K562 (cell line): ENCODE measurements around the gene FAM186B. TPM values are rescaled to one million over a fixed set of nuclear protein-coding genes. Genes with fewer than 3 reads are reported as not detected.

Source experiments
- ARHGAP35 ChIP-seq: fragments of 450-650 bp; IDR thresholded peaks from 2 replicates; pipeline ENCODE4 v1.6.1; 2018; ENCODE audit not compliant: partially characterized antibody
- ARID2 ChIP-seq: fragments of 450-650 bp; IDR thresholded peaks from 2 replicates; pipeline ENCODE4 v1.6.1; 2017; ENCODE audit warnings: antibody characterized with exemption, mild to moderate bottlenecking
- CHD4 ChIP-seq: fragments of 200-600 bp; sonication (generic); IDR thresholded peaks from 3 replicates; pipeline ENCODE4 v1.6.1; 2012; ENCODE audit warnings: low read depth, mild to moderate bottlenecking, mixed read lengths, low read length, inconsistent platforms; ENCODE audit not compliant: insufficient read depth, insufficient replicate concordance, poor library complexity, severe bottlenecking
- GATAD2B ChIP-seq: fragments of 450-650 bp; IDR thresholded peaks from 2 replicates; pipeline ENCODE4 v1.6.1; 2017; ENCODE audit warnings: mild to moderate bottlenecking, borderline replicate concordance
- GMEB1 ChIP-seq: fragments of 250-450 bp; sonication (Bioruptor Pico); IDR thresholded peaks from 2 replicates; pipeline ENCODE4 v1.4.0; 2020; ENCODE audit warnings: mild to moderate bottlenecking
- GTF2E2 ChIP-seq: fragments of 200-800 bp; sonication (Bioruptor generic); IDR thresholded peaks from 2 replicates; pipeline ENCODE4 v1.6.1; 2016; ENCODE audit warnings: missing genetic modification characterization, missing compliant biosample characterization
- KDM4B ChIP-seq, 2 experiments: fragments of 450-650 bp in 1 of 2; sonication (generic) in 1 of 2; IDR thresholded peaks; 2 replicates each; pipeline ENCODE4 v1.6.1; 2016 to 2017; ENCODE audit warnings: borderline replicate concordance in 2 of 2, antibody characterized with exemption in 1 of 2, low read depth in 1 of 2, mild to moderate bottlenecking in 1 of 2
- KLF1 ChIP-seq: fragments of 450-650 bp; IDR thresholded peaks from 2 replicates; pipeline ENCODE4 v1.6.1; 2016; ENCODE audit warnings: missing genetic modification characterization, missing compliant biosample characterization
- MEF2D ChIP-seq: conservative IDR thresholded peaks from 2 replicates; pipeline ENCODE4 v1.6.1; 2016; ENCODE audit warnings: low read depth, missing genetic modification characterization, missing compliant biosample characterization
- NRF1 ChIP-seq, 2 experiments: fragments of 450-650 bp; IDR thresholded peaks in 1 of 2; conservative IDR thresholded peaks in 1 of 2; 2 replicates each; pipeline ENCODE4 v1.6.1; 2014; ENCODE audit warnings: mild to moderate bottlenecking in 2 of 2
- RFX1 ChIP-seq: fragments of 450-650 bp; IDR thresholded peaks from 2 replicates; pipeline ENCODE4 v1.6.1; 2016; ENCODE audit warnings: mild to moderate bottlenecking, moderate library complexity
- SMAD2 ChIP-seq: fragments of 150-350 bp; IDR thresholded peaks from 2 replicates; pipeline ENCODE4 v1.6.1; 2014; ENCODE audit warnings: low read depth, mild to moderate bottlenecking, low read length
- SNIP1 ChIP-seq: fragments of 450-650 bp; IDR thresholded peaks from 2 replicates; pipeline ENCODE4 v1.7.1; 2017; ENCODE audit warnings: low read depth, mild to moderate bottlenecking
- TRIM24 ChIP-seq, 2 experiments: fragments of 450-650 bp; IDR thresholded peaks; 2 replicates each; pipeline ENCODE4 v1.6.1; 2016
- TSC22D4 ChIP-seq: fragments of 450-650 bp; IDR thresholded peaks from 2 replicates; pipeline ENCODE4 v1.6.1; 2016; ENCODE audit warnings: missing genetic modification characterization, missing biosample characterization, control low read depth
- UBTF ChIP-seq, 2 experiments: IDR thresholded peaks; 2 replicates each; pipeline ENCODE4 v1.6.1; 2012; ENCODE audit warnings: improper control_type of control experiment in 2 of 2, low read depth in 2 of 2, low read length in 2 of 2, borderline replicate concordance in 1 of 2
- ZKSCAN3 ChIP-seq: fragments of 250-450 bp; sonication (Bioruptor Pico); IDR thresholded peaks from 2 replicates; pipeline ENCODE4 v1.4.0; 2020
- ZNF224 ChIP-seq: sonication (generic); formaldehyde crosslinking; IDR thresholded peaks from 2 replicates; pipeline ENCODE4 v1.8.0; 2022; ENCODE audit warnings: mild to moderate bottlenecking, missing genetic modification reagents
- ZNF696 ChIP-seq: fragments of 250-450 bp; sonication (Bioruptor Pico); conservative IDR thresholded peaks from 2 replicates; pipeline ENCODE4 v1.4.0; 2020; ENCODE audit warnings: mild to moderate bottlenecking, moderate library complexity
- ZNF699 ChIP-seq: fragments of 250-450 bp; sonication (Bioruptor Pico); IDR thresholded peaks from 2 replicates; pipeline ENCODE4 v1.8.0; 2021; ENCODE audit warnings: mild to moderate bottlenecking, moderate library complexity; ENCODE audit not compliant: insufficient replicate concordance
- polyA plus RNA-seq, 8 experiments: library from polyadenylated mRNA; depleted of rRNA in 4 of 8; stranded (reverse) in 5 of 8; unstranded in 3 of 8; fragments of >200 nt; fragmentation: Nextera tagmentation in 2 of 8; fragmentation: Illumina TruSeq in 1 of 8; extraction: Ambion mirVana in 2 of 8; extraction: Trizol in 1 of 8; gene quantifications; 2 replicates each; pipeline versions ENCODE4 v1.2.1 to v1.2.3, GENCODE V29; 2011 to 2014; ENCODE audit warnings: inconsistent platforms in 1 of 8, missing spikeins in 1 of 8
- total RNA-seq, 7 experiments: library from RNA; depleted of rRNA in 6 of 7; stranded (reverse); fragments of >200 nt in 6 of 7; fragmentation: Illumina TruSeq in 2 of 7; extraction: Trizol in 2 of 7; gene quantifications; 2 replicates each; pipeline versions ENCODE4 v1.2.1 to v1.2.3, GENCODE V29; 2011 to 2021; ENCODE audit warnings: low replicate concordance in 1 of 7

FAM186B gene
- total and polyA plus RNA-seq, 9 of the 15 experiments (the other 6 are each of a cell fraction or from before 2014, with no cell fraction given) = 0.07 to 0.42 (median 0.15) TPM

- TF ChIP-seq UBTF (IDR thresholded peaks at IDR 0.05; ENCODE audit: borderline replicate concordance in 1 of 2, low read depth in 2 of 2, low read length in 2 of 2) (0 out of 4 replicates have a peak, but pooled peaks of 1 of the 2 experiments have one; percentile 42), CHD4 (no peak), ZNF224 (CRISPR knock-in tag) (no peak), SMAD2 (no peak), NRF1 (conservative IDR thresholded peaks at IDR 0.05 in 1 of 2, IDR thresholded peaks at IDR 0.05 in 1 of 2) (peak in 1 of 2 experiments; percentile 68), TSC22D4 (tag) (no peak), ARID2 (no peak), SNIP1 (no peak), KDM4B (IDR thresholded peaks at IDR 0.05; ENCODE audit: borderline replicate concordance in 2 of 2, low read depth in 1 of 2) (0 out of 4 replicates have a peak, but pooled peaks of 1 of the 2 experiments have one; percentile 13), ZNF696 (no peak), ZNF699 (CRISPR knock-in tag) (no peak), RFX1 (peak; percentile 26), KLF1 (no peak), ARHGAP35 (no peak), GATAD2B (peak; percentile 86), ZKSCAN3 (CRISPR knock-in tag) (no peak), MEF2D (tag) (no peak), GTF2E2 (no peak), GMEB1 (CRISPR knock-in tag) (peak; percentile 61; the same call in 1 of the 2 replicates), TRIM24 (IDR thresholded peaks at IDR 0.05) (no peak)
Measured at GRCh38 chr12:49623142-49623904, 17.9 kb upstream of the FAM186B start, which contains the start of gene PRPF40B (continued).
